Suprapubic skin (tissue), 4 donors: Measurements from ENCODE around the gene BIRC6.

Experiments used
- EP300 ChIP-seq: sonication (generic); formaldehyde crosslinking; IDR thresholded peaks from one replicate; pipeline ENCODE4 v1.6.1; 2017; ENCODE audit warnings: antibody characterized with exemption
- POLR2A ChIP-seq, 2 donors: fragments of 450-650 bp; IDR thresholded peaks; one replicate each; pipeline ENCODE4 v1.6.1; 2017; ENCODE audit warnings: antibody characterized with exemption in 2 of 2, mild to moderate bottlenecking in 2 of 2, moderate library complexity in 2 of 2
- POLR2AphosphoS5 ChIP-seq, 3 donors: sonication (generic); formaldehyde crosslinking; IDR thresholded peaks; one replicate each; pipeline ENCODE4 v1.6.1; 2017; ENCODE audit warnings: antibody characterized with exemption in 3 of 3
- TF ChIP-seq, protein P1 (sequence below), 2 donors: fragments of 200-600 bp in 1 of 2; fragments of 450-650 bp in 1 of 2; sonication (generic) in 1 of 2; IDR thresholded peaks; one replicate each; pipeline ENCODE4 v1.5.1; 2016 to 2019; ENCODE audit warnings: antibody characterized with exemption in 2 of 2, mild to moderate bottlenecking in 1 of 2, moderate library complexity in 1 of 2

DNA sequence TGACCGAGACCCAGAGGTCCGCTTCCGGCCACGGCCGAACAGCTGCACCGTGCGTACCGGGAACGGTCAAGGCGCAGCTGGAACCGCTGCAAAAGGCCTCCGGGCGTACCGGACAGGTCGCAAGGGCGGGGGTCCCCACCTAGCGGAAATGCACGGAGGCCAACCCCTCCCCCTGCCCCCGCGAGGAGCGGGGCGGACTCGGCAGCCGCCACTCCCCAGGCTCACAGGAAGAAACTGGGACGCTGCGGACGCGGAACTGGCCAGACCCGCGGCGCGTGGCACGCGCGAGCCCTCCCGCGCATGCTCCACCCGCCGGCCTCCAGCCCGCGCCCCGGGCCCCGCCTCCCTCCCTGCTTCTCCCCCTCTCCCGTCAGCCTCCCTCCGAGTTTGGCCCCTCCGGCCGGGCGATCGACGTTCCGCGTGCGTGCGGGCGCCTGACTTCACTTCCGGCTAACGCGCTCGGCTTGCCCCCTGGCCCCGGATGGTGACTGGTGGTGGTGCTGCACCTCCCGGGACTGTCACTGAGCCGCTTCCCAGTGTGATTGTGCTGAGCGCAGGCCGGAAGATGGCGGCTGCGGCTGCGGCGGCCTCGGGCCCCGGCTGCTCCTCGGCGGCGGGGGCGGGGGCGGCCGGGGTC lies at the start of gene BIRC6:
- TF ChIP-seq, protein P1, sequence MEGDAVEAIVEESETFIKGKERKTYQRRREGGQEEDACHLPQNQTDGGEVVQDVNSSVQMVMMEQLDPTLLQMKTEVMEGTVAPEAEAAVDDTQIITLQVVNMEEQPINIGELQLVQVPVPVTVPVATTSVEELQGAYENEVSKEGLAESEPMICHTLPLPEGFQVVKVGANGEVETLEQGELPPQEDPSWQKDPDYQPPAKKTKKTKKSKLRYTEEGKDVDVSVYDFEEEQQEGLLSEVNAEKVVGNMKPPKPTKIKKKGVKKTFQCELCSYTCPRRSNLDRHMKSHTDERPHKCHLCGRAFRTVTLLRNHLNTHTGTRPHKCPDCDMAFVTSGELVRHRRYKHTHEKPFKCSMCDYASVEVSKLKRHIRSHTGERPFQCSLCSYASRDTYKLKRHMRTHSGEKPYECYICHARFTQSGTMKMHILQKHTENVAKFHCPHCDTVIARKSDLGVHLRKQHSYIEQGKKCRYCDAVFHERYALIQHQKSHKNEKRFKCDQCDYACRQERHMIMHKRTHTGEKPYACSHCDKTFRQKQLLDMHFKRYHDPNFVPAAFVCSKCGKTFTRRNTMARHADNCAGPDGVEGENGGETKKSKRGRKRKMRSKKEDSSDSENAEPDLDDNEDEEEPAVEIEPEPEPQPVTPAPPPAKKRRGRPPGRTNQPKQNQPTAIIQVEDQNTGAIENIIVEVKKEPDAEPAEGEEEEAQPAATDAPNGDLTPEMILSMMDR (IDR thresholded peaks at IDR 0.05): no peak
- TF ChIP-seq POLR2AphosphoS5 (IDR thresholded peaks at IDR 0.05) (peak in 2 of 3 donors; percentile 14 to 62), POLR2A (IDR thresholded peaks at IDR 0.05) (peak; percentile 54 to 58), EP300 (no peak)
